CD4-positive, alpha-beta T cell treated with Interleukin-21 for 1 hour (primary cell): Measurements from ENCODE around the gene STK10.

Experiments used
- DNase-seq: peaks from one replicate; pipeline ENCODE4 v3.0.0-alpha.2; 2020

Gene STK10

DNA sequence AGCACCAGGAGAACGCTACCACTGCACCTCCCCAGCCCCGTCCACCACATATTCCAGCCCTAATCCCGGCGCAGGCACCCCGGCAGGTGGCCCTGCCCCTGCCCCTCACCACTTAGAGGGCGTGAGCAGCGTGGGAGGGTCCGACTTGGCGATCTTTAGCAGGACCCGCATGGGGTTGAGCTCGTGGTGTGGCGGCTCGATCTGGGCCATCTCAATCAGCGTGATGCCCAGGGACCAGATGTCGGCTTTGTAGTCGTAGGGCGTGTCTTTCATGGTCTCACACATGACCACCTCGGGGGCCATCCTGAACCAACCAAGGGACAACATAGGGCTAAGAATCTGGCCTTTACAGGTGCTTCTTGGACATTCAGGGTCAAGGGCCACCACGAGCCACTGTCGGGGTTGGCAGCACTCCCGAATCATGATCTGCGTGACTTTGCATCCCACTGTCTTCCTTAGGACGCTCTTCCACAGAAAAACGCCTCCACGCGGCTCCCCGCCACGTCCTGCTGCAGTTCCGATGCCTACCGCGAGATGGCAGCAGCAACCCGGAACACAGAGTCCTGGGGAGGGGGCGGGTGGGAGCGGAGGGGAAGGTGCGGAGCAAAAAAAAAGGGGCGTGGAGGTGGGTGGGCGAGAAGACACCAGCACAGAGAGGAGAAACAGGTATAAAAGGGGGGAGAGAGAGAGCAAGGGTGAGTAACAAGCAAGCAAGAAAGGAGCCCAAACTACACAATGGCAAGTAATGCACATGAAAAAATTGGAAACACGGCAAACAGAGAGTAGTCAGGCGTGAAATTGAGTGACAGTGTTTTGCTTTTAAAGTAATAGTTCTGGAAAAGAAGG is 81.3 kb downstream of the STK10 start:
- peak; percentile 67 for DNase-seq

DNA sequence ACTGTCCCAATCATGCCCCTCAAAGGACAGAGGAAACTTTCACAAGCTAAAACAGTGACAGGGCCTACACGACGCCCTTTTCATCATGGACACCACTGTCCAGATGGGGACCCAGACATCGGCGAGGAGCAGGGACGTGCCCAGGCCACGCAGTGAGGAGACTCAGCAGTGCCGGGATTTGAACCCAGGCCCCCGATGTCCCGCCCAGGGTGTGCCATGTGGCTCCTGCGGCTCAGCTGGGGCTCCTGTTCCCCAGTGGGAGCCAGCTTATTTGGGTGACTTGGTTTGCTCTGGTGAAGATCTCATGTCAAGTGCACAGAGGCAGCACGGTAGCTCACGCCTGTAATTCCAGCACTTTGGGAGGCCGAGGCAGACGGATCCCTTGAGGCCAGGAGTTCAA is 82.2 kb downstream of the STK10 start:
- no peak for DNase-seq

DNA sequence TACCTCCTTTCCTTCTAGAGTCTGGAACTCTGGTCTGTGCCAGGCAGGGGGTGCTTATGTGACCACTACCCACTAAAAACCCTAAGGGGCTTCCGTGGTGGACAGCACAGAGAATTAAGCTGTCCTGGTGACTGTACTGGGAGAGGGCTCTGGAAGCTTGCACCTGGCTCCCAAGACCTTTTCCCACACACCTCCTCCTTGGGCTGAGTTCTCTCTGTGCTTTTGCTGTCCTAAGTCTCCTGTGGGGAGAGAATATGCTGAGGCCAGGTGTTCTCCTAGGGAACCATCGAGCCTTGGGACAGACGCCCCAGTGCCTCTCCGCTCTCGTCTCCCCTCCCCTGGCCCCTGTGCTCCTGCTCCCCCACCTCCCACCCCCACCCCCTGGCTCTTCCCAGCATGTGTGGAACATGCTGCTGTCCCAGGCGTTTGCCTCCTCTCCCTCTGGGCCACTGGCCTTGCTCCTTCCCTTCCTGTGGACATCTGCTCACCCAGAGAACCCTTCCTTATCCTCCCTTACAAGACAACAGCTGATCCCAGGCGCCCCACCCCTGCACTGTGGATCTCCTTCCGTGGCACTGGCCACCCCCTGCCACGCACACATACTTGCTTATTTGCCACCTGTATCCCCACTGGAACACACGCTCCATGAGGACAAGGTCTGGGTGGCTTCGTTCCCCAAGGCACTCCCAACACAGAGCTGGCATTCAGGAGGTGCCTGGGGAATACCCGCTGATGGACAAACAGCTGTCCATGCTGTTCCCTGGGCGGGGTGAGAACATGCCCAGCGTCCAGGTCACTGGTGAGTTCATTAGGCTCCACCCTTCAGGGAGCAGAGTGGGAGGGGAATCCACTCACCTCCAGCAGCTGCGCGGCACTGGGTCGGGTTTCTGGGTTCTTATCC is 83.0 kb downstream of the STK10 start:
- DNase-seq = no peak

DNA sequence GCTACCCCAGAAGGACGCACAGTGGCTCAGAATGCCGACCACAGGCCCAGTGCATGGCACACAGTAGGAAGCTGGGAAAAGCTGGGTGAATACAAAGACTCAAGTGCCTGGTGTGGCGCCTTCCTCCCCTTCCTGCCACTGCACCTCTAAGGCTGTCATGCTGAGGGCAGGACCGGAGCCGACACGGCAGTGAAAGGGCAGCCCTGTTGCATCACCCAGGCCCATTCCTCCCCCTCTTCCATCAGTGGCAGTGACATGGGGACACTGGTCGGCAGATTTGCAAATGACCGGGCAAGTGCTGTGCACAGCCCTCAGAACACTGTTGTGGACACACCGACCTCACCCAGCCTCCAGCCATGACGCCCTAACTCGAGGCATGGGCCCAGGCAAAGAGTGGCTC is 84.0 kb downstream of the STK10 start:
- DNase-seq = no peak

DNA sequence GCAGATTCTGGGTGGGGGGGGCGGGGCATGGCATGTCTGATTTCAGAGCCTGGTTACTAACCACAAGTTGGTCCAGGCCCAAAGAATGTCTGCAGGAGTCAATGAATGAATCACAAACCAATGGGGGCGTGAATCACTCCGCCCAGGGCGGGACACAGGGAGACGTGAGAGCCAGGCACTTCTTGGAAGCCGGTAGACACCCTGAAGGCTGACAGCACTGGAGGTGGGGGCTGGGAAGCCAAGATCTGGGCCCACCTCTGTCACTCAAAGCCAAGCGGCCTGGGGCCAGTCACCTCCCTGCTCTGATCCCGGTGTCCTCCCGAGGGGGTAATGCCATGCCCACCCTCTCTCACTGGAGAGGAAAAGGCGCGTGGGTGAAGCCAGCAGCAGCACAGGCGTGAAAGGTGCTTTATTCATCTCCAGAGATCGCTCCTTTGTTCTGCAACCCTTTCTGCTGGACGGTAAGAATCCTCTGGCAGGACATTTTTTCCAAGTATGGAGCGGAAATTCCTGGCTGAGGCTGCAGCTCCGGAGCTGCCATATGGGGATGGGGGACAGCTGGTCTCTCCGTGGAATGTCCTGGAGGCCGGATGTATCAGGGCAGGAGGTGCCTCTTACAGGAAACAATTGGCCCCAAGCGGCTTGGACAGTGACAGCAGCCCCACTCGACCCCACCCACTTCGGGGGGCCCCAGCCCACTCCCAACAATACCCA is 85.0 kb downstream of the STK10 start:
- DNase-seq = no peak

DNA sequence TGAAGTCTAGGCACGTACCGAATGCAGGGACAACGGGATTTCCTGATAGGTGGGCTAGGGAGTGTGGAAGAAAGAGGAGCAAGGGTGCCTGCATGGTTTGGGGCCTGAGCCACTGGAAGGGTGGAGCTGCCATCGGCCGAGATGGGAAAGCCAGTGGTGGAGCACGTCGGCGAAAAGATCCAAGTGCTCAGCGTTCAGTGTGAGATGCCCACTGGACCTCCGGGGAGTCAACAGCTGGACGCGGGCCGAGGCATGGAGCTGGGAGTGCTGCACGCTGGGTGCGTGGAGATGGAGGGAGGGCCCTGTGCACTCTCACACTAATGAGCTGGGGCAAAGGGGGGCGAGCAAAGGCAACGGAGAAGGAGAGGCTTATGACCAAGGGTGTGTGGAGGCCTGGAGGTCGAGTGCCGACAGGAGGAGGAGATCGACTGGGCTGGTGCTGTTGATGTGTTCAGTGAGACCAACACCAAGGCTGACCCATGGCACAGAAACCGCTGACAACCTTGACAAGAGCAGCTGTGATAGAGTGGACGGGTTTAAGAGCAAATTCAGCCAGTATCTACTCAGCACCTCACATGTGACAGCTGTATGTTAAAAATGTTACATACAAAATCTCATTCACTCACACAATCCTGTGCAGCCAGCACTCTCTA is 85.7 kb downstream of the STK10 start:
- DNase-seq = no peak

DNA sequence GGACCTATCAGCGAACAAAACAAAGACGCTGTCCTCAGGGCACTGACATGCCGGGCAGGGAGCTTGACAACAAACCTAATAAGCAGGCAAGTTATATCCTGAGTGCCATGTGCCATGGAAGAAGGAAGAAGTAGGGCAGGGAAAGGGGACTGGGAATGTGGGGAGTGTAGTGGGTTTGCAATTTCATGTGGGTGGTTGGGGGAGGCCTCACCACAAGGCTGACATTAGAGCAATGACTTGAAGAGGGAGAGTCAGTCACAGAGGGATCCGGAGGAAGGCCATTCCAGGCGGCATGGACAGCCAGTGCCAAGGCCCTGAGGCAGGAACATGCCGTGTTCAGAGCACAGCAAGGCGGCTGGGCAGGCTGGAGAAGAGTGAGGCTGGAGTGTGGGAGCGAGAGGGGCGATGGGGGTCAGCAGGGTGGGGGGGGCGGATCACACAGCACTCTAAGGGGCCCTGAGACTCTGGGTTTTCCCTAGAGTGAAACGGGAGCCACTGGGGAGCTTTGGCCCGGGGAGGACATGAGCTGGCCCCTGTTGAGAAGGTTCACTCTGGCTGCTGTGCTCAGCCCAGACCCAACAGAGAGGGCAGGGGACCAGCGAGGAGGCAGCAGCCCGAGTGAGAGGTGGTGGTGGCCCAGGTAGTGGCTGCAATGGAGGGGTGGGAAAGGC is 86.3 kb downstream of the STK10 start:
- DNase-seq = no peak

DNA sequence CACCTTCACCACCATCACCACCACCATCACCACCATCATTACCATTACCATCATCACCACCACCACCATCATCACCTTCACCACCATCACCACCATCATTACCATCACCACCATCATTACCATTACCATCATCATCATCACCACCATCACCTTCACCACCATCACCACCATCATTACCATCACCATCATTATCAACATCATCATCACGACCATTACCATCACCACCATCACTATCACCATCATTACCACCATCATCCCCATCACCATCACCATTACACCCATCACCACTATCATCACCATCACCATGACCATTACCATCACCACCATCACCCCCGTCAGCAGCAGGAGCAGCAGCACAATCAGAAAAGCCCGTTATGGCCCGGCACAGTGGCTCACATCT is 89.1 kb downstream of the STK10 start:
- DNase-seq = no peak

DNA sequence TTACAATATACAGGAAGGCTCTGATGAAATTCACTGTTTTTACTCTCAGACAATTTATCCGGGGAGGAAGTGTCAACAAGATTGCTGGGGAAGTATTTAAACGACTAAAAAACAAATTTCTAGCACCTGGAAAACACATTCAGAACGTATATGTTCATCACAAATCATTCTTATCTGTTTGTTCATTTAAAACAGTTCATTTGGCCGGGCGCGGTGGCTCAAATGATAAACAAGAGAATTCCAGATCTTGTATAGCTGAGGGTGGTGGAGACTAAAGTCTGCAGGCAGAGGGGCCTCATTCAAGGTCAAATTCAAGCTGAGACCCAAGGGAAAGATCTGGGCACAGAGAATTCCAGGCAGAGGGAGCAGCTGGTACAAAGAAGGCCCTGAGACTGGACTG is 90.0 kb downstream of the STK10 start:
- no peak for DNase-seq

DNA sequence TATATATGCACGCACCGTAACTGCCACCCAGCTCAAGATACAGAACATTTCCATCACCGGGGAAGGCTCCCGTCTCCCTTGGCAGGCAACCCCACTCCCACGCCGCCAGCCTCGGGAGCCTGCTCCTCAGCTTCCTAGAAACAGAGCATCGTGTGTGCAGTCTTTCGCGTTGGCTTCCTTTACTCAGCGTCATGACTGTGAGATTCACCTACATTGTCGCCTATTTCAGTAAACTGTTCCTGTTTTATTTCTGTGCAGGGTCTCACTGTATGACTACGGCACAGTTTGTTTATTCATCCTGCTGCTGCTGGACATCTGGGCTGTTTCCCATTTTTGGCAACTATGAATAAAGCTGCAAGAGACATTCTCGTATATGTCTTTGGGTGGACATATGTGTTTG is 90.7 kb downstream of the STK10 start:
- DNase-seq = no peak

DNA sequence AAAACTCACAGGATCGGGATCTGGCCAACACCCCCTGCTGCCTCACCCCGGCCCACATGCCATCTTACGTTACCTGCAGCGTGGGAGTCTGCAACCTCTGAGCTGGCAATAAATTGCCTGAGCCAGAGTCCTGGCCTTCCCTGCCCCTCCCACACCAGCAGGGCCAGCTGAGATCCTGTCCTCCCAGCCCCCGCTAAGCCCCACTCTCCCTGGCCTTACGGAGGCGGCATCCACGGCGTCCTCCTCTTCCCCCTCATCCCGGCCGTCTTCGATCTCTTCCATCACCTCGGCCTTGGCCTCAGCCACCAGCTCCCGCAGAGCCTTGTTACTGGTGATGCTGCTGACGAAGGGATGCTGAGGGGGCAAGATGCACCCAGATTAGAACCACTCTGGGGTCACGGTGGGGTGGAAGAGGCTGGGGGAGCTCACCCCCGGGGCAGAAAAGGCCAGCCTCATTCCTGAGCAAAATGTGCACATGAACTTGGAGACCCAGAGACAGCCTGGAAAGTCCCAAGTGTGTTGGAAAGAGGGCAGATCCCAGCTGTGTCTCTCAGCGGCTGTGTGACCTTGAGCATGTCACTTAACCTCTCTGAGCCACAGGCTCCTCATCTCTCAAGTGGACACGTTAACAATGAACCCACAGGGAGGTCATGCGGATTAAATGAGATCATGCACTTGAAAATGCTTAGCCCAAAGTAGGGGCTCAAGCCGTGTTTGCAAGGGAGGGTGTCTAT is 91.7 kb downstream of the STK10 start:
- no peak for DNase-seq

DNA sequence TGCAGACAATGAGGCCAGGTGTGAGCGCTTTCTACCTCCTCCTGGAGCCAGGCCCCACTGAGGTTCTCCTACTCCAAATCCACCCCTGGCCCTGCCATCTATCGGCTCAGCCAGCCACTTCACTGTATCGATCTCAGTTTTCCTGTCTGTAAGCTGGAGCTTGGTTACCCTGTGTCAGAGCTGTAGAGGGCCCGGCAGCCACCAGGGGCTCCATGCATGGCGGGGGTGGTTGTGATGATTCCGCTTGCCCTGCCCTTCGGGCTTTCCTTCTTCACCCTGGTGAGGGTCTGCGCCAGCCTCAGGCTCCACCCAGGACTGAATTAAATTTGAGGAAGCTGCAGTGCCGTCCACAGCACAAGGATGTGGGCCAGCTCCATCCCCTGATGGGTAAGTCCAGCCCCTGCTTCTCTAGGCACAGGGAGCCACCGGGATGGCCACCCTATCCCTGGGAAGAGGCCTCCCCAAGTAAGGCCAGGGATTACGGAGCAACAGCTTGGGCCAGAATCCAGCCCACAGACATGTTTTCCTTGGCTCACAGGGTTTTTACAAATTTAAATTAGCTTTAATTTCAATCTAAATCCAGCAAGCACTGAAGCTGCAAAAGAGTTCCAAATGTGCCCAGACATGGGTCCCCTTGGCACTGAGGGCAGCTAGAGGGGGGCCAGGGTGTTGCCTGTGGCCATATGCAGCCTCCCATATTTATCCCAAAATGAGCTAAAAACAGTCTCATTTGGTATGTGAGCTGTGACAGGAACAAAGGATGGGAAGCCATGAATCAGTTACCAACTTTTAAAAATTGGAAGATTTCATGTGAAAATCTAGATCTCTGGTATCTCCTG is 92.4 kb downstream of the STK10 start:
- DNase-seq = no peak

DNA sequence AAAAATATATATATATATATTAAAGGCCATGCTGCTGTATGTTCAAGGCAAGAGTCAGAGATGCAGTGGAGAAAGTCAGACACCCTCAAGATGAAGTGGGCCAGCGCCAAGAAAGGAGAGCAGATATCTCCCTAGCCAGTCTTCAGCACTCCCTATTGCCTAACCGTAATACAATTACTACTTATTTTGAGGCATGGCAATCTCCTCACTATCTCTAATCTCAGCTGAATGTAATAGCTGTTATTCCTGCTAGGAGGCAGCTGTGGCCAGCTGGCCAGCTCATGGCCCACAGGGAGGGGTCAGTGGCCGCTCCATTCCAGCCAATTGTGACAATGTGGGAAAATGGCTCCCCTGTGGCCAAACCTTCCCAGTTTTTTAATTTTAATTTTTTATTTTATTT is 94.1 kb downstream of the STK10 start:
- DNase-seq = no peak

DNA sequence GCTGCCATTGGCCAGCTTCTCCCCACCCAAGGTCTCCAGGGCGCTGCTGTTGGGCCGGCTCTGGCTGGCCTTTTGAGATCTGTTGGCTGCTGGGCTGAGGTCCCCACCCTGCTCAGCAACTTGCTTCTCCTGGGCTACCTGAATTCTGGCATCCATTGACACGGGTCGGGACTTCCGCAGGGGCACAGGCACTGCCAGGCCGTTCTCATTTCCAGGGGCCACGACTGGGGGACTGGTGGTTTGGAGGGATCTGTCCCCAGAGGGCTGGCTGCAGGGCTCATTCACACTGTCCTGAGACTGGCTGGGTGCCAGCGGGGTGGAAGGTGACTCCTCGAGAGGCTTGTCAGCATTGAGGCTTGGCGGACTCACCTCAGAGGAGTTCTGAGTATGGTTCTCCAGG is 94.5 kb downstream of the STK10 start:
- DNase-seq = no peak

DNA sequence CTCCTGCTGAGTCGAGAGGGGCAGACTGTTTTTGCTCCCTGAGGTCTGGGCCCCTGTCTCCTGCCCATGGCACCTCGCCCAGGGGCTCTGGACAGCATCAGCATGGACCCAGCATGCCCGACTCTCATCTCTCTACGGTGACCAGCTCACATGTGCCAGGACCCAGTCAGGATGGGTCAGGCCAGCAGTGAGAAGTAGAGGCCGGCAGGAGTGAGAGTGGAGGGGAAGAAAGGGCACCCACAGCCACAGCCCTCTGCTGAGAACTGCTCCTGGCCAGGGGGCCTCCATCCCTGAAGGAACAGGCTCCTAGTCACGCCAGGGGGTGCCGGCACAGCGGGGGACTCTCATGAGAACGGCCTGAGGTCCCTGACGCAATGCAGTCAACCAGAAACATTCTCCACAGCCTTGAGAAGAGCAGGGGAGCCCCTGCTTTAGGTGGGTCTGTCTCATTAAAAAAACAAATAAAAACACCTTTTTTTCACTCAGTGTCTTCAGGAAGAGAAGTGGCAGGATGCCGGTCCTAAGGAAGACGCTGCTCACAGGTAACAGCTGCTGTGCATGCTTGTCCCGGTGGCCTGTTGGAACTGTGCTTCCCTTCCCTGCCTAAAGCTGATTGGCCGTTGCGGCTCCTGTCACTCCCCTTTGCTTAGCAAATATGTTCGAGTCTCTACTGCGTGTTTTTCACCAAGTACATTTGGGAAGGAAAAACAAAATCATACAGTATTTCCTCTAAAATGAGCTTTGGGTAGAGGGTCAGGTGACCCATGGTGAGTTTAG is 95.9 kb downstream of the STK10 start:
- no peak for DNase-seq

DNA sequence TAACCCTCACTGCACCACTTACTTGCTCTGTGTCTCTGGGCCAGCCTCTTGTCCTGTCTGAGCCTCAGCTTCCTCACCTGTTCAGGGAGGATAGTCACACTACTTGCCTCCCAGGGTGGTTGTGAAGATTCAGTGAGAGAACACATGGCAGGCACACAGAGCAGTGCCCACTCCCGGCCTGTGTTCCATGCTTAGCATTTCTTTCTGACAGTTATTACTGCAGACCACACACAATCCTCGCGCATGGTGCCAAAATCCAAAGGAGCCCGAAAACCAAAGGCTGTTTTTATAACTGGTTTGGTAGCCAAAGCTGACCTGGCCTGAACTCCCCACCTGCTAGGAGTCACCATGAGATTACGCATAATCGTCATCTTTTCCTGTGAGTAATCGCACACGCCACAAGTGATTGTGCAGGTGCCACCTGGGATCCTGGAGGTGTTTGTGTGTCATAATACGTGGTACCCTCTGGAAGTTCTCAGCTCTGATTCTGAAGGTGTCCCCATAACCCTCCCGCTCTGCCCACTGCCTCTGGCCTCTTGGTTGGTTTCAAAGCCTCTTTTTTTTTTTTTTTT is 97.0 kb downstream of the STK10 start:
- DNase-seq = no peak

DNA sequence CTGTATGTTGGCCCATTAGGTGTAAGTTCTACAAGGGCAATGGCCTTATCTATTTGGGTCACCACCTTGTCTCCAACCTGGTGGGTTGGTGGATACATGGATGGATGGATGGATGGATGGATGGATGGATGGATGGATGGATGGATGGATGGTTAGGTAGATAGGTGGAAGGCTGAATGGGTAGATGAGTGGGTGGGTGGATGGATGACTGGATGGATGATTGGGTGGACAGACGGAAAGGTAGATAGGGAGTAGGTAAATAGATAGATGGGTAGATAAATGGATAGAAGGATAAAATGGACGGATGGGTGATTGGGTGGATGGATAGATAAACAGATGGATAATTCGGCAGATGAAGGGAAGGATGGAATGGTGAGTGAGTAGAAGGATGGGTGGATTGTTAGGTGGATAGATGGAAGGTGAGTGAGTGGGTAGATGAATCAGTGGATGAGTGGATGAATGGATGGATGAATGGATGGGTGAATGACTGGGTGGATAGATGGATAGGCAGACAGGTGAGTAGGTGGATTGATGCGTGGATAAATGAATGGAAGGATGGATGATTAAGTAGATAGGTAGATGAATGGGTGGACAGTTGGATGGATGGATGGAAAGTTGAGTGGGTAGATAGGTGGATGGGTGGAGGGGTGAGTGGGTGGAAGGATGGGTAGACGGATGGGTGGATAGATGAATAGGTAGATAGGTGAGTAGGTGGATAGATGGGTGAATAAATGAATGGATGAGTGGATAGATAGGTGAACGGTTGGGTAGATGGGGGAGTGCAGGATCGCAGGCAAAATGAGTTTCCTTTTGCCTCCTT is 98.5 kb downstream of the STK10 start:
- no peak for DNase-seq

DNA sequence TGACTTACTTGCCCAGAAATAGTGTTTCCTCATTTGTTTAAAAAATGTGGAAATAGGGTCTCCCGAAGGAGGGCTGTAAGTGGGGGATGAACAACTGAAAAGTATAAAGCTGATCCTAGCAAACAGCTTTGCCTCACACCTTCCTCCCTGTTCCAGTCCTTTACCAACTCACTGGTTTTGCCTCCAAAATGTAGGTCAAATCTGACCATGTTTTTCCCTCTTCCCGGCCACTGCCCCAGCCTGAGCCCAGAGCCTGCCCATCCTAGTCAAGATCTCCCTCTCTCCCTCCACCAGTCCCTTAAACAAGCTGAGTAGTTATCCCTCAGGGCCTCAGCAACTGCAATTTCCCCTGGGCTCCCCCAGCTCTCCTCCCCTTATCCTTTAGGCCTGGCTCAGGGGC is 99.2 kb downstream of the STK10 start:
- no peak for DNase-seq
